Measurements from ENCODE around the gene SNX10.

Gene SNX10

GRCh38 chr7:26372249-26372648 lies 80.6 kb downstream of the SNX10 start:
- no peak for DNase-seq

- no peak for DNase-seq
Measured at GRCh38 chr7:26372704-26373103, 81.0 kb downstream of the SNX10 start.

GRCh38 chr7:26374647-26375373 lies 83.1 kb downstream of the SNX10 start:
- DNase-seq, result no peak

GRCh38 chr7:26375726-26376174 lies 84.1 kb downstream of the SNX10 start:
- DNase-seq, result no peak

GRCh38 chr7:26376175-26376917 lies 84.7 kb downstream of the SNX10 start:
- peak; percentile 61 for DNase-seq

GRCh38 chr7:26378016-26378415 lies 86.4 kb downstream of the SNX10 start:
- DNase-seq, result no peak

GRCh38 chr7:26379711-26380110 lies 88.0 kb downstream of the SNX10 start:
- no peak for DNase-seq

GRCh38 chr7:26381476-26382353 lies 90.1 kb downstream of the SNX10 start:
- no peak for DNase-seq

- no peak for DNase-seq
Measured at GRCh38 chr7:26385240-26385639, 93.6 kb downstream of the SNX10 start.

- DNase-seq, result no peak
Measured at GRCh38 chr7:26387731-26388130, 96.1 kb downstream of the SNX10 start.

GRCh38 chr7:26388256-26388655 lies 96.6 kb downstream of the SNX10 start:
- DNase-seq, result no peak

- no peak for DNase-seq
Measured at GRCh38 chr7:26390016-26390415, 98.4 kb downstream of the SNX10 start.

GRCh38 chr7:26393818-26394217 lies 102.2 kb downstream of the SNX10 start:
- DNase-seq, result no peak

GRCh38 chr7:26397332-26397731 lies 105.7 kb downstream of the SNX10 start:
- no peak for DNase-seq

GRCh38 chr7:26397796-26398426 lies 106.2 kb downstream of the SNX10 start:
- DNase-seq, result no peak

- peak; percentile 56 for DNase-seq
Measured at GRCh38 chr7:26398427-26398755, 106.7 kb downstream of the SNX10 start.

GRCh38 chr7:26398756-26399509 lies 107.3 kb downstream of the SNX10 start:
- peak; percentile 56 for DNase-seq

- no peak for DNase-seq
Measured at GRCh38 chr7:26399736-26400135, 108.1 kb downstream of the SNX10 start.

- DNase-seq, result no peak
Measured at GRCh38 chr7:26403640-26404039, 112.0 kb downstream of the SNX10 start.

- DNase-seq, result no peak
Measured at GRCh38 chr7:26404189-26404996, 112.7 kb downstream of the SNX10 start.

GRCh38 chr7:26406433-26406832 lies 114.8 kb downstream of the SNX10 start:
- no peak for DNase-seq
